Mammary epithelial cell (primary cell): ENCODE measurements around the gene NODAL.

Source experiments
- EZH2 ChIP-seq: IDR thresholded peaks from 2 replicates; pipeline ENCODE4 v1.6.1; 2012; ENCODE audit warnings: low read length, inconsistent platforms, borderline replicate concordance
- TF ChIP-seq, protein P1 (sequence below), 2 donors: IDR thresholded peaks in 1 of 2; conservative IDR thresholded peaks in 1 of 2; 2 replicates each; pipeline ENCODE4 v1.5.1; 2011 to 2012; ENCODE audit warnings: inconsistent platforms in 2 of 2, low read length in 2 of 2, mild to moderate bottlenecking in 2 of 2, control low read depth in 1 of 2, low read depth in 1 of 2; ENCODE audit not compliant: insufficient read depth in 1 of 2; ENCODE audit errors: extremely low read depth in 1 of 2

DNA sequence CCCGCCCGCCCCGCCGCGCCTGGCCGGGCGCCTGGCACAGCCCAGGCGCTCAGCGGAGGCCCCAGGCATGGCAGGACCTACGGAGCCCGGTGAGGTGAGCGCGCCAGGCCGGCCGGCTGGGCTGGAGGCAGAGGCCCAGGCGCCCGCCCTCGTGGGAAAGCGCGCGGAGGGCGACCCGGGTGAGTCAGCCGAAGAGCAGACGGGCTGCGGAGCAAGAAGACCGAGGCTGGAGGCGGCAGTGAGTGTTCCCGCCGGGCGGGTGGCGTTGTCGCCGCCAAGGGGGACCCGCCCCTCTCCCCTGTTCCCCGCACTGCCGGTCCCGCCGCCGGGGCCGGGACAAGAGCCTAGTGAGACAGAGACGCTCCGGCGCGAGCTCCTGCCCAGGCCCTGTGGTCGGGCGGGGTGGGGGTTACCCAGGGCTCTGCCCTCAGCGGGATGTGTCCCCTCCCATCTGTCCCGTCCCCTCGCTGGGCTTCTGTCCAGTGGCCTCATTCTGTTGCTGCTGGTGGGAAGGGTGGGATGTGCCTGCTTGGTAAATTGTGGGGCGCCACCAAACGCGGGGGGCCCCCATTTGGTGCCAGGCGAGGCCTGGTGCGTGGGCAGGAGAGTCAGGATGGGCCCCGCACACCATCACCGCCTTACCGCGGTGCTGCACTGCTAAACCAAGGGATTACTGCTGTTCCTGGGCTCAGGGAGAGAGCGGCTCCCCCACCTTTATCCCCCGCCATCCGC is 17.0 kb upstream of the NODAL start:
- TF ChIP-seq EZH2, result no peak
- TF ChIP-seq, protein P1, sequence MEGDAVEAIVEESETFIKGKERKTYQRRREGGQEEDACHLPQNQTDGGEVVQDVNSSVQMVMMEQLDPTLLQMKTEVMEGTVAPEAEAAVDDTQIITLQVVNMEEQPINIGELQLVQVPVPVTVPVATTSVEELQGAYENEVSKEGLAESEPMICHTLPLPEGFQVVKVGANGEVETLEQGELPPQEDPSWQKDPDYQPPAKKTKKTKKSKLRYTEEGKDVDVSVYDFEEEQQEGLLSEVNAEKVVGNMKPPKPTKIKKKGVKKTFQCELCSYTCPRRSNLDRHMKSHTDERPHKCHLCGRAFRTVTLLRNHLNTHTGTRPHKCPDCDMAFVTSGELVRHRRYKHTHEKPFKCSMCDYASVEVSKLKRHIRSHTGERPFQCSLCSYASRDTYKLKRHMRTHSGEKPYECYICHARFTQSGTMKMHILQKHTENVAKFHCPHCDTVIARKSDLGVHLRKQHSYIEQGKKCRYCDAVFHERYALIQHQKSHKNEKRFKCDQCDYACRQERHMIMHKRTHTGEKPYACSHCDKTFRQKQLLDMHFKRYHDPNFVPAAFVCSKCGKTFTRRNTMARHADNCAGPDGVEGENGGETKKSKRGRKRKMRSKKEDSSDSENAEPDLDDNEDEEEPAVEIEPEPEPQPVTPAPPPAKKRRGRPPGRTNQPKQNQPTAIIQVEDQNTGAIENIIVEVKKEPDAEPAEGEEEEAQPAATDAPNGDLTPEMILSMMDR (conservative IDR thresholded peaks at IDR 0.05 in 1 of 2, IDR thresholded peaks at IDR 0.05 in 1 of 2; ENCODE audit: extremely low read depth in 1 of 2, insufficient read depth in 1 of 2, low read depth in 1 of 2, low read length in 2 of 2), result no peak
